ENCODE results near the gene ARHGEF28.

GRCh38 chr5:73625372-73625943 lies 538 bp upstream of the ARHGEF28 start:
- TF ChIP-seq CTCF (IDR thresholded peaks at IDR 0.05; ENCODE audit: low read length) (no peak), EZH2 (optimal IDR thresholded peaks at IDR 0.05; ENCODE audit: low read depth, low read length) (no peak)
